Measurements from ENCODE around the gene SLC46A1.

The SLC46A1 gene

GRCh38 chr17:28404007-28404406 lies 2.0 kb downstream of the SLC46A1 start:
- DNase-seq (ENCODE audit: low read depth): no peak

GRCh38 chr17:28402844-28403243 lies 3.2 kb downstream of the SLC46A1 start:
- DNase-seq (ENCODE audit: low read depth): no peak

GRCh38 chr17:28402224-28402630 lies 3.8 kb downstream of the SLC46A1 start:
- DNase-seq (ENCODE audit: low read depth): no peak

GRCh38 chr17:28399808-28400207 lies 6.2 kb downstream of the SLC46A1 start:
- DNase-seq (ENCODE audit: low read depth): no peak

- DNase-seq (ENCODE audit: low read depth): no peak
Observed at GRCh38 chr17:28398280-28398981, 7.6 kb downstream of the SLC46A1 start.

- DNase-seq (ENCODE audit: low read depth): no peak
Observed at GRCh38 chr17:28397687-28398279, 8.2 kb downstream of the SLC46A1 start.

- DNase-seq (ENCODE audit: low read depth): no peak
Observed at GRCh38 chr17:28397275-28397674, 8.7 kb downstream of the SLC46A1 start.

- DNase-seq (ENCODE audit: low read depth): no peak
Observed at GRCh38 chr17:28396635-28397239, 9.3 kb downstream of the SLC46A1 start.

GRCh38 chr17:28395968-28396367 lies 10.0 kb downstream of the SLC46A1 start:
- no peak for DNase-seq (ENCODE audit: low read depth)

- no peak for DNase-seq (ENCODE audit: low read depth)
Observed at GRCh38 chr17:28395426-28395825, 10.6 kb downstream of the SLC46A1 start.

GRCh38 chr17:28394337-28395116 lies 11.5 kb downstream of the SLC46A1 start:
- DNase-seq (ENCODE audit: low read depth): no peak

- DNase-seq (ENCODE audit: low read depth): no peak
Observed at GRCh38 chr17:28392491-28392890, 13.5 kb downstream of the SLC46A1 start.

- DNase-seq (ENCODE audit: low read depth): no peak
Observed at GRCh38 chr17:28391401-28391800, 14.6 kb downstream of the SLC46A1 start.

GRCh38 chr17:28390984-28391383 lies 15.0 kb downstream of the SLC46A1 start:
- no peak for DNase-seq (ENCODE audit: low read depth)

GRCh38 chr17:28390563-28390962 lies 15.4 kb downstream of the SLC46A1 start:
- DNase-seq (ENCODE audit: low read depth): no peak

GRCh38 chr17:28390141-28390540 lies 15.9 kb downstream of the SLC46A1 start:
- DNase-seq (ENCODE audit: low read depth): no peak

GRCh38 chr17:28388106-28388505 lies 17.9 kb downstream of the SLC46A1 start:
- DNase-seq (ENCODE audit: low read depth): no peak

GRCh38 chr17:28386391-28386790 lies 19.6 kb downstream of the SLC46A1 start:
- DNase-seq (ENCODE audit: low read depth): no peak

GRCh38 chr17:28385406-28385805 lies 20.6 kb downstream of the SLC46A1 start:
- no peak for DNase-seq (ENCODE audit: low read depth)

- no peak for DNase-seq (ENCODE audit: low read depth)
Observed at GRCh38 chr17:28385037-28385400, 21.0 kb downstream of the SLC46A1 start.

GRCh38 chr17:28384281-28385036 lies 21.6 kb downstream of the SLC46A1 start:
- no peak for DNase-seq (ENCODE audit: low read depth)

Data from HS-27A (cell line).